ENCODE data around the gene COL25A1. TPM values are rescaled to one million over a fixed set of nuclear protein-coding genes. Genes with fewer than 3 reads are reported as not detected.

Gene COL25A1
- total RNA-seq, 1 donor from 2014 or later, result 4.3 TPM

- no peak for TF ChIP-seq CTCF (IDR thresholded peaks at IDR 0.05; ENCODE audit: insufficient read depth, low read length, poor library complexity, severe bottlenecking)
- no peak overlapping the region for H3K4me3 ChIP-seq (ENCODE audit: low read depth, low read length)
- DNase-seq (ENCODE audit: low read depth), result peak; percentile 19
Measured at GRCh38 chr4:108834166-108834834, 468.2 kb downstream of the COL25A1 start.

DNA sequence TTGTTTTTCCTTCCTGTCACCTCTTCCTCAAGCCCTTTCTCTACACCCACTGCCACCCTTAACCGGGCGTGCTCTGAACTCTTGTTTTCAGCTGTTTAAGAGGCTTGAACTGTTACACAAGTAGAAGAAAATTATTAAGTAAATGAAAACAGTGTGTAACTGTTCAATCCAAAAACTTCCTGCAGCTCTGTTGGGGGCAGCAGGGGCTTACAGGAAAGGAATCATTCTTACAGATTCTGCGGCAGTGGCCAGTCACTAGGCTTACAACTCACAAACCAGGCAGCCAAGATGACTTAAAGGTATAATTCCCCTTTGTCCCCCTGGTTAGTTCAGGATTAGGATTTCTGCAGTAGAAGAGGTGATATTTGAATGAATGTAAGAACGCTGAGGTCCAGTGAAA, 469.4 kb downstream of the COL25A1 start:
- TF ChIP-seq CTCF (IDR thresholded peaks at IDR 0.05; ENCODE audit: insufficient read depth, low read length, poor library complexity, severe bottlenecking), result peak; percentile 32
- Histone ChIP-seq H3K27me3 (ENCODE audit: control insufficient read depth, insufficient read depth, low read length) (no peaks in the 10 kb centered on the region), H3K4me3 (ENCODE audit: low read depth, low read length) (no peak overlapping the region), H3K36me3 (ENCODE audit: control insufficient read depth, insufficient read depth, low read length) (no peaks in the 10 kb centered on the region)
- no peak for DNase-seq (ENCODE audit: low read depth)

More at GRCh38 chr4:108834166-108834834, 468.2 kb downstream of the COL25A1 start:
- Histone ChIP-seq H3K36me3 (ENCODE audit: control insufficient read depth, insufficient read depth, low read length) (no peaks in the 10 kb centered on the region), H3K27me3 (ENCODE audit: control insufficient read depth, insufficient read depth, low read length) (no peaks in the 10 kb centered on the region)

- H3K4me3 ChIP-seq (ENCODE audit: low read depth, low read length), result no peak overlapping the region
- H3K36me3 ChIP-seq (ENCODE audit: control insufficient read depth, insufficient read depth, low read length), result no peaks in the 10 kb centered on the region
- no peaks in the 10 kb centered on the region for H3K27me3 ChIP-seq (ENCODE audit: control insufficient read depth, insufficient read depth, low read length)
- no peak for TF ChIP-seq CTCF (IDR thresholded peaks at IDR 0.05; ENCODE audit: insufficient read depth, low read length, poor library complexity, severe bottlenecking)
- no peak for DNase-seq (ENCODE audit: low read depth)
Measured at GRCh38 chr4:108831886-108832285, 470.6 kb downstream of the COL25A1 start.

DNA sequence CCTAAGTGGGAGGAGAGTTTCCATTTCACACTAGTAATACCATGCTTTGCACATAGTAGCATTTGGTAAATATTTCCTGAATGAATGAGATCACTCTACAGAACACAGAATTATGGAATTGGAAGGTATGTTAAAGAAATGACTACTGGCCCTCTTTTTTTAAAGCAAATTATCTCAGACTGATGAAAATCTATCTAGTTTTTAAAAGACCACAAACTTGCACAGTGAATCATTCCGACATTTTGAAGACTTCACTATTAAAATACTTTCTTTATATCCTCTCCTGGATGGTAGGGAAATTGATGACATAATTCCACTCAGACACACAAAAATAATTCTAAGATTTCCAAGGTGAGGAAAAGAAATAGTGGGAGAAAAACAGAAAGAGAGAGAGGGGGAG, 471.2 kb downstream of the COL25A1 start:
- H3K36me3 ChIP-seq (ENCODE audit: control insufficient read depth, insufficient read depth, low read length), result no peaks in the 10 kb centered on the region
- no peaks in the 10 kb centered on the region for H3K27me3 ChIP-seq (ENCODE audit: control insufficient read depth, insufficient read depth, low read length)
- no peak for DNase-seq (ENCODE audit: low read depth)
- H3K4me3 ChIP-seq (ENCODE audit: low read depth, low read length), result no peak overlapping the region
- TF ChIP-seq CTCF (IDR thresholded peaks at IDR 0.05; ENCODE audit: insufficient read depth, low read length, poor library complexity, severe bottlenecking), result no peak

DNA sequence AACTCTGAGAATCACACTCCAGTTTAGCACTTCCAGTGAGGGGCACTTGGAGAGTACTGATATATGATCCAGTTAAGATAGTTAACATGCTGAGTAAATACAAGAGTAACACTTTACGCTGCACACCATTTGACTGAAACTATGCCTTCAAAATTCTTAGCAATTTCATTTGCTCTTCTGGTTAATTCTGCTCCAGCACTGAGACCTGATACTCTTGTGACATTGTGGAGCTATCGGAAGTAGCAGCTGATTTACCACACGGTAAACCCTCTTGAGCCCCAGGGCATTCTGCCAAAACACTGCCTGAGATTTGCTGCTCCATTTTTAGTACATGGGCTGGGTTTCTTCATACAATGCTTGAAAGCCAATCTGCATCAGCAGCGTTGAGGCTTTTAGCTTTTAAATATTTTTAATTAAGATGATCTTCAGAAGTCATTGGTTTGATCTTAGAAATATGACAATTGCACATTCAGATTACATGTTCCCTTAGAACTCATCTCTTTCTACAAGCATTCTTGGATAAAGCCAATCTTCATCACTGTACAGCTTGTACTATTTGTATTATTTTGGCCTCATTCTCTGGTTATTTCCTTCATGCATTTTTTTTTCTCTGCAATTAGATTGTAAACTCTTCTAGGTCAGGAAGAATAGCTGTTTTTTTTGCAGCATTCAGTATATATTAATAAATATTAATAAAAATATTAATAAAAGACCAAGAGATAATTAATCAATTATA, 471.8 kb downstream of the COL25A1 start:
- no peak for DNase-seq (ENCODE audit: low read depth)
- no peak overlapping the region for H3K4me3 ChIP-seq (ENCODE audit: low read depth, low read length)
- H3K36me3 ChIP-seq (ENCODE audit: control insufficient read depth, insufficient read depth, low read length), result no peaks in the 10 kb centered on the region
- H3K27me3 ChIP-seq (ENCODE audit: control insufficient read depth, insufficient read depth, low read length), result no peaks in the 10 kb centered on the region
- TF ChIP-seq CTCF (IDR thresholded peaks at IDR 0.05; ENCODE audit: insufficient read depth, low read length, poor library complexity, severe bottlenecking), result no peak
